ENCODE results near the gene C16orf86. TPM values are rescaled to one million over a fixed set of nuclear protein-coding genes. Genes with fewer than 3 reads are reported as not detected.
A peak's percentile ranks its signal among the peaks of the same experiment; 100 is the strongest.

The C16orf86 gene
- total RNA-seq, 2 donors from 2014 or later: 1.6 to 1.9 TPM

DNA sequence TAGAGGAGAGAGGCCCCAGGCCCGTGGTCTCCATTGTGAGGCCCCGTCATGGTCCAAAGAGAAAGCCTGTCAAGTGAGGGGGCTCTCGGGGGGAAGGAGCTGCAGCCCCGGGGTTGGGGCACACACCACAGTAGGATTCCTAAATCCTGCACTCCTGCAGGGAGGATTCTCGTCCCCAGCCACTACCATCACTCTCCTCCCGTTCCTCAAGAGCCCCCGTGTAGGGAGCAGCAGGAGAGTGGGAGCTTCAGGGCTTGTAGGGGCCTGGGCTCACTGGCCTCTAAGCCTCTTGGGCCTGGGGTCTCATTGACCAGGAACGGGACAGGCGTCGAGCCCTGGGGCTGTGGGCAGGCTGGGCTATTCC, 821 bp downstream of the C16orf86 start:
- Mint-ChIP-seq H3K4me3 (peak overlapping the region; percentile 80), H3K27ac (peak overlapping the region in 1 of 2 donors; percentile 21), H3K9me3 (no peaks in the 10 kb centered on the region), H3K27me3 (no peaks in the 10 kb centered on the region), H3K36me3 (no peaks in the 10 kb centered on the region), H3K4me1 (ENCODE audit: low read depth in 2 of 2) (peaks cover 6 to 12% of the 10 kb centered on the region in 2 donors)
- DNase-seq (ENCODE audit: low spot score) (no peak), ATAC-seq (no peak)

DNA sequence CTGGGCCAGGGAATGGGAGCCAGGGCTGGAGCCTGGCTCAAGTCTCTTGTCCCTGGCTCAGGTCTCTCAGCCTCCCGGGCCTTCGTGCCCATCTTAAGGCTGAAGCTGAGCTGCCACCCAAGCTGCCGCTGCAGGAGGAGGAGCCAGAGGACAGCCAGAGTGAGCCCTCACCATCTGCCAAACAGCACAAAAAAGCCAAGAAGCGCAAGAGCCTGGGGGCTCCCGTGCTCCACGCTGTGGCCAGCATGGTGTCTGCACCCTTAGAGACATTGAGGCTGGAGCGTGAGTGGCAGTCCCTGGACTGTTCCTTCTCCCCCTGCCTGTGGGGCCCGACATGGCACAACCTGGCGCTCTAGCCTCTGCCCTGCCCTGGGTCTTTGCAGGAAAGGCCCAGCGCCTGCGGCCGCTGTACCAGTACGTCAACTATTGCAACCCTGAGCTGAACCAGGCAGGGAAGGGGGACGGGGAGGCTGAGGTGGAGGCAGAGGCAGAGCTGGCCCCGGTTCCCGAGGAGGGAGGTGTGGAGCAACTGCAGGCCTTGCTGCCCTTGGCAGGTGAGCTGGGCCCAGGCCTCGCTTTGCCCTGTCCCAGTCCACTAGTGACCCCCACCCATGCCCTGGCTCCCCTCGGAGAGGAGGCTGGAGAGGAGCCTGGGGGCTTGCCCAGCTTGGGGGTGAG, 1.3 kb downstream of the C16orf86 start:
- Mint-ChIP-seq H3K4me1 (ENCODE audit: low read depth in 2 of 2) (peaks cover 6 to 17% of the 10 kb centered on the region in 2 donors), H3K9me3 (no peaks in the 10 kb centered on the region), H3K4me3 (no peak overlapping the region), H3K27ac (no peak overlapping the region), H3K27me3 (no peaks in the 10 kb centered on the region), H3K36me3 (no peaks in the 10 kb centered on the region)
- peak; percentile 83 for DNase-seq (ENCODE audit: low spot score)
- peak; percentile 83 to 84 for ATAC-seq

DNA sequence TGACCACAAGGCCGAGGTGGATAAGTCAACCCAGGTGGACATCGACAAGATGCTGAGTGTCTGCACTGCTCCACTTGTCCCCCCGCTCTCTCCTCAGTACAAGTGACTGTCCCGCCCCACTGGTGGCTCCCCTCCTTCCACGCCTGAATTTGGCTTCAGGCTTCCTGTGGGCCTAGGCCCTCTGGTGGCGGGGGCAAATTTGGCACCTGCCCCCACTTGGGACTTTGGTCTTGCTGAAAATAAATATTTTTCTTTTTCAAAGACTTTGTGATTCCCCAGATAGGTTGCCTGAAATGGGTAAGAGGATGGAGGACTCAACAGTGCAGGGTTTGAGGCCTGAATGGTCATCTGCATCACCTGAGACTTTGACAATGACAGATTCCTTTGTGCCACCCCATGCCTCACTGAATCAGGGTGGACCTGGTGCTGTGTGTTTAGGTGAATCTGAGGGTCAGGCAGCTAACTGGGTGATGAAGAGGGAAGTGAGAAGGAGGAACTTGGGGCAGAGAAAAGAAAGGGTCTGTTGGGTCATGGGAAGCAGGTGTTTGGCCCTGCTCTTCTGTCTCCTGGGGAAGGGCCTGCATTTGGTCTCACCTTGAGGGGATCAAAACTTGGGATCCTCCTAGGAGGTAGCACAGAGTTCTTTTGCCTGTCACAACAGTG, 2.0 kb downstream of the C16orf86 start:
- Mint-ChIP-seq H3K27me3 (no peaks in the 10 kb centered on the region), H3K4me1 (ENCODE audit: low read depth in 2 of 2) (peaks cover 6 to 17% of the 10 kb centered on the region in 2 donors), H3K4me3 (no peak overlapping the region), H3K36me3 (no peaks in the 10 kb centered on the region), H3K9me3 (no peaks in the 10 kb centered on the region), H3K27ac (no peak overlapping the region)
- DNase-seq (ENCODE audit: low spot score) (peak; percentile 51), ATAC-seq (no peak)

DNA sequence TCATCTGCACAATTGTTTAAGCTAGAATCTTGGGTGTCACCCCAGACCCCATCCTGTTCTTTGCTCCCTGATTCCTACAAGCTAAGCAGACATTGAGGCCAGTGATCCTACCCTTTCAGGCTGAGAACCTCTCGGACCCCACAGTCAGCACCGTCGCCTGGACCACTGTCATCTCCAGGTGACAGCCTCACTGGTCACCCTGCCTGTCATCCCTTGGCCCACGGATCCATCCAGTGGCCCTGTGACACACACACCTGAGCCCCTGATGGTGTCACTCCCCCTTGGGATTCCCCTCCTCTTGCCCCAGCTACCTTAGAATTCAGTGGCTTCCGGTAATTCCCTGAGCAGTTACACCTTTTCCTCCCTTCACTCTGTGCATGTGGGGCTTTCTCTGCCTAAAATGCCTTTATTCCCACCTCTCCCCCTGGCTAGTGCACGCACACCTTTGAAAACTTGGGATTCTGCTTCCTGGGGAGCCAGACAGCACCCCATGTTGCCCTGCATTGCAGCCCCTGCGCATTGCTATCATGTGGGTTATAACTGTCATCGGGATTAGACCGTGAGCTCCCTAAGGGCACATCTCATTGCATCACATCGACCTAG, 3.0 kb downstream of the C16orf86 start:
- no peaks in the 10 kb centered on the region for H3K36me3 Mint-ChIP-seq
- DNase-seq (ENCODE audit: low spot score) (peak; percentile 49), ATAC-seq (no peak)
- peak overlapping the region in 1 of 2 donors; percentile 57 for H3K27ac Mint-ChIP-seq
- no peak overlapping the region for H3K4me3 Mint-ChIP-seq
- no peaks in the 10 kb centered on the region for H3K9me3 Mint-ChIP-seq
- H3K4me1 Mint-ChIP-seq (ENCODE audit: low read depth in 2 of 2): peaks cover 6 to 11% of the 10 kb centered on the region in 2 donors
- H3K27me3 Mint-ChIP-seq: no peaks in the 10 kb centered on the region

DNA sequence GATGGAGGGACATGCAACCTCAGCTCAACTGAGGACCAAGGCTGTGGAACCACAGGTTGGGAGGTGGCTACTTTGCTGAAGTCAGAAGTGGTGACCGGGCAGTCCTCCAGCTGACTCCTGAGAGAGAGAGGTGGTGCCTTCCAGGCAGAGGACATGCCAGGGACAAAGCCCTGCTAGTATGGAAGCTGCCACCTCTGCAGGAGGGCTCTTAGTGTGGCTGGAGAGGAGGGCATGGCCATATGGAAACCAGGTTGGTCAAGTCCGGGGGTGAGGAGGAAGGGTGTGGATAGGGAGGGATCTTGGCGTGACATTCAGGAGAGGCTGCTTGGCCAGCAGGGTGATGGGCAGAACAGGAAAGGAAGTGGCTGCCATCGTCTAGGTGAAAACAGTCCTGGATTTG, 5.7 kb downstream of the C16orf86 start:
- no peaks in the 10 kb centered on the region for H3K27me3 Mint-ChIP-seq
- no peaks in the 10 kb centered on the region for H3K36me3 Mint-ChIP-seq
- H3K9me3 Mint-ChIP-seq: no peaks in the 10 kb centered on the region
- ATAC-seq: no peak
- DNase-seq (ENCODE audit: low spot score): no peak
- peaks cover 0 to 5% of the 10 kb centered on the region in 2 donors for H3K4me1 Mint-ChIP-seq (ENCODE audit: low read depth in 2 of 2)
- H3K4me3 Mint-ChIP-seq: no peak overlapping the region
- H3K27ac Mint-ChIP-seq: no peak overlapping the region

DNA sequence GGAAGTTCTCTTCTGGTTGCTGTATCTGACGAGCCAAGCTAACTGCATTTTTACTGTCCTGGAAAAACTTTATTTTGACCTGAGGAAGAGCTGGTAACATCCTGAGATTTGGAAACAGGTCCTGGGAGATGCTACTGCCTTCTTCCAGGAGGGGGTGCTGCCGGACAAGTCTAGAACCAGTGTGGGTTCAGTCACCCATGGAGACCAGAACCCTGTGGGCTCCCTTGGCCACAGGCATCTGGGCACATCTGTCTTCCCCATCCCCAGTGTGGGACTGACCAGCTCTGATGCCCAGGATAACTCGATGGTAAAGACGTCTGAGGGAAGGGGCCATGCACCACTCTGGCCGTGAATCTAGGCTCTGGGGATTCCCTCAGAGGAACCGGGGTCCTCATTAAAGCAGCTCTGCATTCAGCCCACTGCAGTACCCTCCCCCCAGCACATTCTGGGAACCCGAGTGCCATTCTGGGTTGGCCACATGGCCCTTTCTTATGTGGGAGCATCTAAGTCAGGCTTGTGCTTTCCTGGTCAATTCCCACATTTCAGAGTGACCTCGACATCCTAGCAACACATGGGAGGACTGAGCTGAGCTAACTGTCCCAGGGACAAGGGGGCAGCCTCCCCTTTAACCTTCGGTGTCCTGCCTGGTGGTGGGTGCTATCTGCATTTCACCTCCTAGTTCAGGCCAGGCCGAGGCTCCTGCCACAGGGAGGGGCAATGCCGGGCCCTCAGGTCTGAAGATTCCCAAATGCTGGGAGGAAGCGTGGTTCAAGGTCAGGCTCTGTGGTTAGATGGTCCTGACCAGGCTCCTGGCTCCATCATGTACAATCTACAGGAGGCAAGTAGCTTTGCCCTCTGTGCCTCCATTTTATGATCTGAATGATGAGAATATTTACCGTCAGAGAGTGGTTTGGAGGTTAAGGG, 6.4 kb downstream of the C16orf86 start:
- Mint-ChIP-seq H3K36me3 (no peaks in the 10 kb centered on the region), H3K4me1 (ENCODE audit: low read depth in 2 of 2) (peaks cover 0 to 5% of the 10 kb centered on the region in 2 donors), H3K27ac (no peak overlapping the region), H3K9me3 (no peaks in the 10 kb centered on the region), H3K4me3 (no peak overlapping the region), H3K27me3 (no peaks in the 10 kb centered on the region)
- DNase-seq (ENCODE audit: low spot score) (no peak), ATAC-seq (peak; percentile 37 to 59)

DNA sequence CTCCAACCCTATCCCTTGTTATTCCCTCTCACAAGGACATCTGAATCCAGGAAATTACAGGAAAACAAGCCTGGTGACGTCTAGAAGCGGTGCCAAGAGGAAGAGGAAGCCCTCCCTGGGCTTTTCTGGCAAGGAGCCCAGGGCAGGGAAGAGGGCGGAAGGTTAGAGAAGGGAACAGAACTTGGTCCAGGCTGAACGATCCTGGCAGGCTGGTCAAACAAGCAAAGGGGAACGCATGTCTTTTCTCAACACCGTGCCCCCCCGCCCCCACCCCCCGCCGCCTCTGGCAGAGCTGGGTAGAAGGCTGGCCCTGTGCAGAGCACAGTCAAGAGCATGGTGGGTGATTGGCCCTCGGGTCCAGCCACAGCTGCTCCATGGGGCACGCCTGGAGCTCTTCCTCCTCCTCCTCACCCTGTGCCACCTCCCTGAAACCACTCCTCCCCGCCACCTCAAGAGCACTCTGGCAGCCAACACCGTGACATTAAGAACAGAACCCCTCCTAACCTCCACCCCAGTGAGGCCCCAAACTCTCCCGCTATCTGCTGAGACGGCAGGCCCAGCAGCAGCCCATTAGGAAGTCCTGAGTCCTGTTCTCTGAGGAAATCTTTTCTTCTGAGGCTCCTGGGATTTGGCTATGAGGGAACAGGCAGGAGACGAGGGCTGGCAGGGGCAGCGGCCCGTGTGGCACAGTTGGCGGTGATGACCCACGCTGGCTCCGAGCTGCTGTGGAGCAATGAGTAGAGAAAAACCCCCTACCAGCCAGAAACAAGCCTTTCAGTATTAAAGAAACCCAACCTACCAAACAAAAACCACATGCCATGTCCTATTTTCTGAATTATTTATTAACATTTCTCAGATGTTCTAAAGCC, 7.3 kb downstream of the C16orf86 start:
- Mint-ChIP-seq H3K9me3 (no peaks in the 10 kb centered on the region), H3K4me3 (no peak overlapping the region), H3K4me1 (ENCODE audit: low read depth in 2 of 2) (peaks cover 0 to 5% of the 10 kb centered on the region in 2 donors), H3K27ac (peak overlapping the region in 1 of 2 donors; percentile 72), H3K27me3 (no peaks in the 10 kb centered on the region), H3K36me3 (no peaks in the 10 kb centered on the region)
- ATAC-seq: no peak
- DNase-seq (ENCODE audit: low spot score): no peak

DNA sequence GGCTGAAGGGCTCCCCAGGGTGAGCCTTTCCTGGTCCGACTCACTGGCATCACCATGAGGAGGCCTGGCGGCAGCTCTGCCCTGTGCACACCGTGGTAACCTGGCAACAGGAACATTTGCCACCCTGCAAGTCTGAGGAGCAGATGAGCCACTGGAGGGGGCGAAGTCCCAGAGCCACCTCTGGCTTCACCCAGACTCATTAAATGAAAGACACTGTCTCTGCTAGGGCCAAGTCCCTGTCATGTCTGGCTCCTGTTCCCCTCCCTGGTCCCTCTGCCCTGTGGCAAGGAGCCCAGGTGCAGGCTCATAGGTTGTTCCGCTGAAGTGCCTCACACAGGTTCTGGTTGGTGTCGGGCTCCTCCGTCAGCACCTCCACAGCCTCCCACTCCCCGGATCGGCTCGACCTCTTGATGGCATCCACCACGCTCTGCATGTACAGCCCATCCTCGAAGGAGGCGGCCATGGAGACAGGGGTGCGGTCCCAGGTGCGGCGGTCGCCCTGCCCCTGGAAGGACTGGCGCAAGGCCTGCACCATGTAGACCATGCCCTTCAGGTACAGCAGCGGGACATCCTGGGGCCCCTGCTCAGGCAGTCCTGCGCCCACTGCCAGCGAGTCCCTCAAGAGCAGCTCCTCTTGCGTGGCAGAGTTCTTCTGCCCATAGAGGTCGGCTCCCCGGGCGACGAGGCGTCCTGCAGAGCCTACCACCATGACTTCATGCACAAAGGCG, 8.4 kb downstream of the C16orf86 start:
- H3K4me1 Mint-ChIP-seq (ENCODE audit: low read depth in 2 of 2): peaks cover 0 to 5% of the 10 kb centered on the region in 2 donors

DNA sequence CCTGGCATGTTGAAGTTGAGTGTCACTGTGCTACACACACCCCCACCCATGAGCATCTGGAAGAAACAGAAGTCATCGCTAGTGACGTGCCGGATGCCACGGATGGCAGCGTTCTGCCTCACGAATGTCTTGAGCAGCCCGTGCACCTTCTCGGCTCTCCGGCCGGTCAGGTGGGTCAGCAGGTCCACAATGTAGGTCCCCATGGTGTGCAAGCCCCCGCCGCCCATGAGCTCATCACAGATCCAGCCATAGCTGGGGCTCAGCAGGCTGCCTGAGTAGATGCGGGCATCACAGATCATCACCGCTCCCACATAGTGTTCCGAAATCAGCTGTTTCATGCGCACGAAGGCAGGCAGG, 8.9 kb downstream of the C16orf86 start:
- peaks cover 0 to 5% of the 10 kb centered on the region in 2 donors for H3K4me1 Mint-ChIP-seq (ENCODE audit: low read depth in 2 of 2)
- ATAC-seq (no peak), DNase-seq (ENCODE audit: low spot score) (no peak)
- H3K9me3 Mint-ChIP-seq: no peaks in the 10 kb centered on the region
- H3K4me3 Mint-ChIP-seq: no peak overlapping the region
- H3K27me3 Mint-ChIP-seq: no peaks in the 10 kb centered on the region
- H3K27ac Mint-ChIP-seq: no peak overlapping the region
- H3K36me3 Mint-ChIP-seq: no peaks in the 10 kb centered on the region

More for the DNA sequence above, 8.4 kb downstream of the C16orf86 start:
- peak in 1 of 2 donors; percentile 29 for ATAC-seq
- H3K27me3 Mint-ChIP-seq: no peaks in the 10 kb centered on the region
- no peak overlapping the region for H3K27ac Mint-ChIP-seq
- DNase-seq (ENCODE audit: low spot score): no peak
- no peak overlapping the region for H3K4me3 Mint-ChIP-seq
- no peaks in the 10 kb centered on the region for H3K9me3 Mint-ChIP-seq
- no peaks in the 10 kb centered on the region for H3K36me3 Mint-ChIP-seq

DNA sequence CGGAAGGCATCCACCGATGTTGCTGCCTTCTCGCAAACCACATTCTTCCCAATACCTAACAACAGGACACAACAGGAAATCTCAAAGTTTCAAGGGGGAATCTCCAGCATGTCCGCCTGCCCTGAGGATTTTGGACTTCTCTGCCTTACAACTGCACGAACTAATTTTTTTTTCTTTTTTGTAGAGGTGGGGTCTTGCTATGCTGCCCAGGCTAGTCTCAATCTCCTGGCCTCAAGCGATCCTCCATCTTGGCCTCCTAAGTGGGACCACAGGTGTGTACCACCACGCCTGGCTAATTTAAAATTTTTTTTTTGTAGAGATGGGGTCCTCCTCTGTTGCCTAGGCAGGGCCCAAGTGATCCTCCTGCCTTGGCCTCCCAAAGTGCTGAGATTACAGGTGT, 9.4 kb downstream of the C16orf86 start:
- H3K36me3 Mint-ChIP-seq: no peaks in the 10 kb centered on the region
- ATAC-seq: no peak
- no peak for DNase-seq (ENCODE audit: low spot score)
- no peaks in the 10 kb centered on the region for H3K9me3 Mint-ChIP-seq
- no peak overlapping the region for H3K4me3 Mint-ChIP-seq
- no peaks in the 10 kb centered on the region for H3K27me3 Mint-ChIP-seq
- peaks cover 0 to 5% of the 10 kb centered on the region in 2 donors for H3K4me1 Mint-ChIP-seq (ENCODE audit: low read depth in 2 of 2)
- H3K27ac Mint-ChIP-seq: no peak overlapping the region

DNA sequence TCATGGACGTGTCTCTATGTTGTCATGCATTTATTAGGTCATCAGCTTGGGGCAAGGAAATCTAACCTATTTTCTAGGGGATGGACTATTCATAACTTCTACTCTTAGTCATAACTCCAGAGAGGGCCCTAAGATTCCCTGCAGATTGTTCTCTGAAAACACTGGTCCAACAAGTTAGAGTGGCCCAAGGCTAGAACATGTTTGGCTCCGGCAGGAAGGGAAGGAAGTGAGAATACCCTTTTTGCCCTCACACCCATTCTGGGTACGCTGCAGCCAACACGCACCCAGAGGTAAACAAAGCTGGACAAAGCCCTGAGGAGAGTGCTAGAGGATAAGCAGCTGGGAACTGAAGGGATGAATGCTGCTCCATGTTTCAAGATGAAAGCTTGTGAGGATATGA, 9.9 kb downstream of the C16orf86 start:
- Mint-ChIP-seq H3K9me3 (no peaks in the 10 kb centered on the region), H3K27ac (no peak overlapping the region), H3K4me3 (no peak overlapping the region), H3K36me3 (no peaks in the 10 kb centered on the region), H3K4me1 (ENCODE audit: low read depth in 2 of 2) (peaks cover 0 to 5% of the 10 kb centered on the region in 2 donors), H3K27me3 (no peaks in the 10 kb centered on the region)
- ATAC-seq: no peak
- no peak for DNase-seq (ENCODE audit: low spot score)

DNA sequence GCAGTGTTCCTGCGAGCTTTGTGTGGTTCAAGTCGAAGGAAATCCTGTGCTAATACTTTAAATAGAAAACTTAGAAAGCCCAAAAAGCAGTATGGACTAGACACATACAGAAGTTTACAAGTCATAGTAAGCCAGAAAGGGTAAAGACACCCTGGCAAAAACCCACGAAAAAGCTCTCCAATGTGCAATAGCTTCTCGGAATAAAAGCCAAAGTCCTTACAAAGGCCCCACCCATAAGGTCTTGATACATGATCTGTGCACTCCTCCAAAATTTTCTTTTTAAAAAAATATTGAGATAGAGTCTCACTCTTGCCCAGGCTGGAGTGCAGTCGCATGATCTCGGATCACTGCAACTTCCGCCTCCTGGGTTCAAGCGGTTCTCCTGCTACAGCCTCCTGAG, 10.3 kb downstream of the C16orf86 start:
- H3K36me3 Mint-ChIP-seq: no peaks in the 10 kb centered on the region
- DNase-seq (ENCODE audit: low spot score) (no peak), ATAC-seq (no peak)
- no peaks in the 10 kb centered on the region for H3K9me3 Mint-ChIP-seq
- H3K27me3 Mint-ChIP-seq: no peaks in the 10 kb centered on the region
- H3K4me3 Mint-ChIP-seq: no peak overlapping the region
- H3K27ac Mint-ChIP-seq: no peak overlapping the region
- H3K4me1 Mint-ChIP-seq (ENCODE audit: low read depth in 2 of 2): peaks cover 0 to 5% of the 10 kb centered on the region in 2 donors
